Endometrium (tissue), 2 donors: Measurements from ENCODE around the gene HECTD1.
A peak's percentile ranks its signal among the peaks of the same experiment; 100 is the strongest.
"Not testable (repeated sequence)": the region's sequence is repeated elsewhere in the genome, so short reads cannot be mapped to it uniquely, and the experiment has no call there.

Experiments used
- FAIRE-seq: peaks from 2 replicates; lab custom pipeline; 2012; peaks lifted over from hg19 to GRCh38; lab: Jason Lieb, UNC
- donor health status: control.
- donor health status: control.

Gene HECTD1

DNA sequence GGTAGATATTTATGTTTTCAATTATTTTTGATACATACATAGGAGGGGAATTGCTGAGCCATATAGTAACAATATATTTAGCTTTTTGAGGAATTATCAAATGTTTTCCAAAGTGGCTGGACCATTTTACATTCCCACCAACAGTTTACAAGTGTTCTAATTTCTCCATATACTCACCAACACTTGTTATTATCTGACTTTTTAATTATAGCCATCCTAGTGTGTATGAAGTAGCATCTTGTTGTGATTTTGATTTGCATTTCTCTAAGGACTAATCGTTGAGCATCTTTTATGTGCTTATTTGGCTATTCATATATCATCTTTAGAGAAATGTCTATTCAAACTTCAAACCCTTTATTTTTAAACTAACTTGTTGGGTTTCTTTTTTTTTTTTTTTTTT, 17.2 kb upstream of the HECTD1 start:
- FAIRE-seq = no peak

DNA sequence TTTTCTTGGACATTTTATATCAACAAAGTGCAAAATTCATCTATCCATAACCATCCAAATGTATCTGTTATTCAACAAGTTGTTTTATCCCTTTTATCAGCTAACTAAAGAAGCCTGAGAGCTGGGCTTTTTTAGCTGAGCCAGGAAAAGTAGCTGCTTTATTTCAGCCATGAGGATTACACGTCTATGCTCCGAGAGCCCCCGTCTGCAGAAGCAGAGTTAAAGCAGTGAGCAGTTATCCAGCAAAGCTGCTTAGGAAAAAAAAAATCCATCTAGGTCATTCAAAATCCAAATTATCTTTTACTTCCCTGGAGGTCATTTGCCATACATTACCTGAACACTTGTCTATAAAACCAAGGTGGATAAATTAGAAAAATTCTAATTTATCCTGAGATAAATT, 15.7 kb upstream of the HECTD1 start:
- no peak for FAIRE-seq

DNA sequence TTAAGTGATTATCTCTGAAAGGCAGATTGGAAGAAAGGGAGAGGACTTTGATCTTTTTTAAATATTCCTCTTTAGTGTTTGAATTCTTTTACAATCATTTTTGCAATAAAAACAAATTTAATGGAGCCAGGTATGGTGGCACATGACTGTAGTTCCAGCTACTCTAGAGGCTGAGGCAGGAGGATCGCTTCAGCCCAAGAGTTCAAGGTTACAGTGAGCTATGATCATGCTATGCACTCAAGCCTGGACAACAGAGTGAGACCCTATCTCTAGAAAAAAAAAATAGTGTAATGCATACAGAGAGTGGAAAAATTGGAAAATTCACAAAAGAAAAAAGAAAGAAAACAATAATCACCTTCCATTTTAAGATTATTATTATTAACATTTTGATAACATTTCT, 15.2 kb upstream of the HECTD1 start:
- no peak for FAIRE-seq

DNA sequence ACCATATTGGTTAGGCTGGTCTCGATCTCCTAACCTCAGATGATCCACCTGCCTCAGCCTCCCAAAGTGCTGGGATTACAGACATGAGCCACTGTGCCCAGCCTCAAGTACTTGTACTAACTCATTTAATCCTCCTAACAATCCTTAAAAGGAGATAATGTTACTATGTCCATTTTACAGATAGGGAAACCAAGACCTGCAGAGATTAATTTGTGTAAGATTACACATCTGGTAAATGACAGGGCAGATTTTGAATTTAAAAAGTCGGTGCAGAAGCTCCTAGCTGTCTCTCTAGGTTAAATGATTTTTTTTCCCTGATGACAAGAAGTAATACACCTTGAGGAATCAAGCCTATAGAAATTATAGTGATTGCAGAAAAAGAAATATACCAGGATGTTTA, 13.7 kb upstream of the HECTD1 start:
- FAIRE-seq = no peak

DNA sequence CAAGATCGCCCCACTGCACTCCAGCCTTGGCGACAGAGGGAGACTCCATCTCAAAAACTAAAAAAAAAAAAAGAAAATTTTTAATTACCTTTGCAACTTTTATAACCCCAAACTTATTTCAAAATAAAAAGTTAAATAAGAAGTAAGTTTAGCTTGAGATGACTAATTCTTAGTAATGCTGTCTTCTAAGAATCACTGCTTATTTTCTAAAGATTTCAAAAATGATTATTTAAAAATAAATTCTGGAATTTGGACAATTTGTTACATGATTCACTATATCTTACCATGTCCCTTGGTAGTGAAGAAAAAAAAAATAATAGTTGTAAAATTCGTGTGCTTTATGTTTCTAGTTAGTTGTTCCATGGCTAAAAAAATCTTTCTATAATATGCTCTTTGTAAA, 11.6 kb upstream of the HECTD1 start:
- FAIRE-seq = peak; percentile 37

DNA sequence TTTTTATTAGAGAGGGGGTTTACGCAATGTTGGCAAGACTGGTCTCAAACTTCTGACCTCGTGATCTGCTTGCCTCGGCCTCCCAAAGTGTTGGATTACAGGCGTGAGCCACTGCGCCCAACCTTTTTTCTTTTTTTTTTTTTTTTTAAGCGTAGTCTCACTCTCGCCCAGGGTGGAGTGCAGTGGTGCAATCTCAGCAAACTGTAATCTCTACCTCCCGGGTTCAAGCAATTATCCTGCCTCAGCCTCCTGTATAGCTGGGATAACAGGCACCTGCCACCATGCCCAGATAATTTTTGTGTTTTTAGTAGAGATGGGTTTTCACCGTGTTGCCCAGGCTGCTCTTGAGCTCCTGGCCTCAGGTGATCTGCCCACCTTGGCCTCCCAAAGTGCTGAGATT, 8.8 kb upstream of the HECTD1 start:
- FAIRE-seq = no peak

DNA sequence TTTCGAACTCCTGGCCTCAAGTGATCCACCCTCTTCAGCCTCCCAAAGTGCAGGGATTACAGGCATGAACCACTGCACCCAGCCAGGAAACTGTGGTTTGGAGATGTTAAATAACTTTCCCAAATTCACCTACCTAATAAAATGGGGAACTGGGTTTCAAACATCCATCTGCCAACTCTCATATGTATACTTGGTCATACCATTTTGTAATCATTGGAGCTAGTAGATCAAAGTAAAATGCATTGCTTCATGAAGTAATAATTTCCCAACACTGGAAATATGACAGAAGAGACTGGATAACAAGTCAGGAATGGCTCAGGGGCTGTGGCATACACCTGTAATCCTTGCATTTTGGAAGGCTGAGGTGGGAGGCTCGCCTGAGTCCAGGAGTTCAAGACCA, 5.3 kb upstream of the HECTD1 start:
- FAIRE-seq = no peak

DNA sequence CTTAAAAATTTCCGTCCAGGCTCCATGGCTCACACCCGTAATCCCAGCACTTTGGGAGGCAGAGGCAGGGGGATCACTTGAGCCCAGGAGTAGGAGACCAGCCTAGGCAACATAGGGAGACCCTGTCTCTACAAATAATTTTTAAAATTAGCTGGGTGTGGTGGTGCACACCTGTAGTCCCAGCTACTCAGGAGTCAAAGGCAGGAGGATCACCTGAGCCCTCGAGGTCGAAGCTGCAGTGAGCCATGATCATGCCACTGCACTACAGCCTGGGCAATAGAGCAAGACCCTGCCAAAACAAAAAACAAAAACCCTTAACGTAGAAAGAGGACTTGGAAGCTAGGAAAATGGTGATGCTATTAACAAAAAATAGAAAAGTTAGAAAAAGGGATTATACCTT, 2.0 kb upstream of the HECTD1 start:
- FAIRE-seq = no peak

DNA sequence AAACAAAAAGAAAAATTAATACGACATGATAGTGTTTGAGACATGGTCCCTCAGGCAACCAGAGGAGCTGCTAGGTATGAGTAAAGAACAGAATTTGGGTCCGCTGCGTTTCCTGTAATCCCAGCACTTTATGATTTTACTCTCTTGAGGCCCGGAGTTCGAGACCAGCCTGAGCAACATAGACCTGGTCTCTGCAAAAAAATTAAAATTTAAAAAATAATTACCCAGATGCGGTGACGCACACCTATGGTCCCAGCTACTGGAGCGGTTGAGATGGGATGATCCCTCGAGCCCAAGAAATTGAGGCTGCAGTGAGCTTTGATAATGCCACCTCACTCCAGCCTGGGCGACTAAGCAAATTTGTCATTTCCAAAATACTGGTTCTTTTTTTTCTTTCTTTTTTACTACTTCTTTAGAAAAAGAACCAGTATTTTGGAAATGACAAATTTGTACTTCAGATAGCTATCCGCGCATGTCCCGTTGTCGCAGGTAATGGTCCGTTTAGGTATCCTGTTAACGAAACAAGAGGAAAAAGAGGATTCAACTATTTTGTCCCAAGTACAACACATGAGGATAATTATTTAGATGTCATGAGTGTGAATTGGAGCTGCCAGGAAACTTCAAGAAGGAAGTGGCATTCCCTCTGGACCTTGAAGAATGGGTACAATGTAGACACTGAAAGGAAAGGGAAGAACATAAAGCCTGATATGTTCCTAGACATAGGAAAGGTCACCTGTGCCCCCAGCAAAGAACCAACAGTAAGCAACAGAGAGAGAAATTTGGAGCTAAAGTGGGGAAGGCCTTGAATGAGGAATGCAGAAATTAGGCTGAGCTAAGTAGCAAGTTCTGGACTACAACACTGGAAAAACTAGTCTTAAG, 1.2 kb upstream of the HECTD1 start:
- FAIRE-seq = no peak

DNA sequence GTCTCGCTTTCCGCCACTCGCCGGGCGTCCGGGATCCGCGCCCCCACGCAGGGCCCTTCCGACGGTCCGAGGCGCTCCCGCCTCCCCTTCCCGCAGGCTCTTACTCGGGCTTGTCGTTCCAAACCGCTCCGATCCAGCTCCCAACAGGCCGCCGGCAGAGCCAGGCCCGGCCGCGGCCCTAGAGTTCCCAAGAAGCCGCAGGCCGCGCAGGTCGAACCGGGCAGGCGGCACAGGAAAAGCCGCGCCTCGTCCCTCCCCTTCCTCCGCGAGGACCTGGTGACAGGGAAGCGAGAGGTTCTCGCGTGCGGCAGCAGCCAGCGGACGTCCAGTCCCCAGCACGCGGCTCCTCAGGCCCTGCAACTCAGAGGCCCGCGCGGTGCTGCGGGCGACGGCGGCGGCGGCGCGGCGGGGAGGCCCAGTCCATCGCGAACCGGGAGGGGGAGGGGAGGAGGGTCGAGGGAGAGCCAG, 272 bp downstream of the HECTD1 start:
- FAIRE-seq = no peak

DNA sequence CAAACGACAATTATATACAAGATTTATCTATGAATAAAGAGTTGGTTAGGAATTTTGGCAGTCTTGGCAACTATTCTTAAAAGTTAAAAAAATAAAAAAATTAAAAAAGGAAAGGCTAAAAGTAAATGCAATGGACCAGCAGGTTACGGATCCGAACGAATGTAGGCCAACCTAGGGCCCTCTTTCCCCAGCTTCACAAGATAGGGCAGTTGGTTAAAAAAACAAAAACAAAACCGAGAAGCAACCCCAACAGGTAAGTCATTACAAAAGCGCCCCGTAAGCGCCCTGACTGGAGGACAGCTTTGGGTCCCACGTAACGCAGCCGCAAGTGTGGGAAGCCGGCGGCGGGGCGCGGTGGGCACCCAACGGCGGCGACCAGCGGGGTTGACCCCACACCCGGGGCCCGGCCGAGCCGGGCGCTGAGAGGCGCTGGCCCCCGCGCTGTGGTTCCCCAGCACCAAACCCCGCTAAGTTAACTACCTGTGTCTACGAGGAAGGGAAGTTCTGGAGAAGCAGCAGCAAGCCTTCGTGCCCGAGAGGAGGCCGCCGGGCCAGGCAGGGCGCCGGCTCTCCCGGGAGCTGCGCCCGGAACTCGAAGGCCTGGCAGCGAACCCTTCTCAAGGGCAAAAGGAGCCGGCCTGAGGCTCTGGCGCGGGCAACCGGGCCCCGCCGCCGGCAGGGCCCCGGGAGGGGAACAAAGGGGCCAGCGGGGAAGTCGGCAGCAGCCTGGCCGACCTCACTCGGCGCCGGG, 882 bp downstream of the HECTD1 start:
- no peak for FAIRE-seq

DNA sequence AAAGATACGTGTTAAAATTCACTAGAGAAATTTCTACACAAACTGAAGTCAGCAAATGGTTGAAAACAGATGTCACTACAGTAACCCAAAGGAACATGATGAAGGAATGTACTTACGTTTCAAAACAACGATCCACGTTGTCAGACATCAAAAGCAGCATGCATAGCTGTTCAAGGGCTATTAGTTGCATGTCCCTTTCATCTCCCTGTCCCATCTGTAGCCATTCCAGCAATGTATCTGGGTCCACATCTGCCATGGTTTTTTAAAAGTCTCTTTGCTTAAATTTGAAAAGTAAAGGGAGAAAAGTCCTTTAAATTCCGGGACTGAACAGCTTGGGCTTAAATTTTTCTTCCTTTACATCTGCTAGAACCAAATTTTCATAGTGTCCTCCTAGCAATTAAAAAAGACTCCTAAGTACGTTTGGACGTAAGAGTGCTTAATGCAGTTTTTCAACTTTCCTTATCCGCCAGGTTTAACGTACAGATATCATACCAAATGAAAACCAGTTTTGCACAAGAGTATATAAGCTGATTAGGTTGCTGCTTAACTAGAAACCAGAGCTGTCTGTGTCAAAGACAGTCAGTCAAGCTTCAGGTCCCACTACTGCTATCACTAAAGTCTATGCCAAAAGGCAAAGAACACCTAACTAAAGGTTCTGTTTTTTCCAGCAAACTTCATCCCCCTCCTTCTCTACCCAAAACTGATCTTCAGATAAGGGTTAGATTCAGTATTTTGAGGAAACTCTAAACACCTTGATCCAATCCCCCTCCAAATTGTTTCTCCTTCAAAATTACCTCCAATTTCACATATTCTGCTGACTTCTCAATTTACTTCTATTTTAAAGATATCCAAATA, 1.7 kb downstream of the HECTD1 start:
- no peak for FAIRE-seq

DNA sequence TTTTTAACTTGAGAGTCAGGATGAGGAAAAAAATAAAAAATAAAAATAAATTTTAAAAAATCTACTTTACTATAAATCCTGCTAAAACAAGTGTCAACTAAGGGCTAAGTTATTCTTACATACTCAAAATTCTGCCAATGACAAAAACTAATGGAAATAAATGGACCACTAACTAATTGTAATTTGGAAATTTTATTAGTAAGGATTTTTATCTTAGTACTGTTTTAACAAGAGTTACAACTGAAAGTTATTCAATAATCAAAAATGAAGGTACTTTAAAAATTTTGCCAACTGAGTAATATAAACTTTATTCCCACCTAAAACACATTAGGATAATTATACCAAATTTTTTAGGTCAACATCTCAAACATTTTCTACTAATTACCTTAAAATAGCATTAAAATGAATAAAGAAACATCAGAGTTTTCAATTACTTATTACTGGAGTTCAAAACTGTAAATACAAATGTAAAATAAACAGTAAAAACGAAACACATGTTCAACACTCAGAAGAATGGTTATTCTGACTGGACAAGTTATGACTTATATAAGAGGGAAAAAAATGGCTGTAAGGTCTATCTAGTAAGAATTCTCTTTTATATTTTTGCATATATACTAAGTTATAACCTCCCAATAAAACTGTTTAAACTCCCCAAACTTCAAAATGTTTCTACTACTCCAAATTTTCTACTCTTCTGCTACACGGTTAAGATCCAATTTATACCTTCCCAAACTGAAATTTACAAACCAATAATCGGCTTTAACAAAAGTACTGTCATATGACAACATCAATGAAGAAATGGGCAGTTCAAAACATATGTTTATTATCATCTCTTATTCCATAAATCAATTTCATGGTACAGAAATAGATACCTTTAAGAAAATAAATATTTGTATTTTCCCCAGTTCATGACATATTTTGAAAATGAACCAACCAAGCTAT, 2.7 kb downstream of the HECTD1 start:
- no peak for FAIRE-seq

DNA sequence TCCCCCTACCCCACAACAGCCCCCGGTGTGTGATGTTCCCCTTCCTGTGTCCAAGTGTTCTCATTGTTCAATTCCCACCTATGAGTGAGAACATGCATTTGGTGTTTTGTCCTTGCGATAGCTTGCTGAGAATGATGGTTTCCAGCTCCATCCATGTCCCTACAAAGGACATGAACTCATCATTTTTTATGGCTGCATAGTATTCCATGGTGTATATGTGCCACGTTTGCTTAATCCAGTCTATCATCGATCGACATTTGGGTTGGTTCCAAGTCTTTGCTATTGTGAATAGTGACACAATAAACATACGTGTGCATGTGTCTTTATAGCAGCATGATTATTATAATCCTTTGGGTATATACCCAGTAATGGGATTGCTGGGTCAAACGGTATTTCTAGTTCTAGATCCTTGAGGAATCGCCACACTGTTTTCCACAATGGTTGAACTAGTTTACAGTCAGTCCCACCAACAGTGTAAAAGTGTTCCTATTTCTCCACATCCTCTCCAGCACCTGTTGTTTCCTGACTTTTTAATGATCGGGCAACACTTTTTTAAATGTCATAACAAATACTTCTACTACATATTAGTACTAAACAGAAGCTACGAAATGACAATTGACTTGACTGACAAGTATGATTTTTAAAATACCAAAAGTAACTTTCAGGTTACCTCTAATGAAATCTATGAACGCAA, 3.5 kb downstream of the HECTD1 start:
- not testable (repeated sequence) for FAIRE-seq

DNA sequence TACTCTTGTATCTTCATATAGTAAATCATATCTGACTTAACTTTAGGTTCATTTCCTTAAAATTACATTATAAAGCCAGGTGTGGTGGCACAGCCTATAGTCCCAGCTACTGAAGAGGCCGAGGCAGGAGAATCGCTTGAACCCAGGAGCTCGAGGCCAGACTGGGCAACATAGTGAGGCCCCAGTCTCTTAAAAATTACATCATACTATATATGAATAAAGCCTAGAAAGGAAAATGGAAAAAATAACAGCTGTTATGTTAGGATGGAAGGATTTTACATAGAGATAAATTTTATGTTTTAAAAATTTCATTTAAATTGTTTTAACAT, 4.2 kb downstream of the HECTD1 start:
- no peak for FAIRE-seq

DNA sequence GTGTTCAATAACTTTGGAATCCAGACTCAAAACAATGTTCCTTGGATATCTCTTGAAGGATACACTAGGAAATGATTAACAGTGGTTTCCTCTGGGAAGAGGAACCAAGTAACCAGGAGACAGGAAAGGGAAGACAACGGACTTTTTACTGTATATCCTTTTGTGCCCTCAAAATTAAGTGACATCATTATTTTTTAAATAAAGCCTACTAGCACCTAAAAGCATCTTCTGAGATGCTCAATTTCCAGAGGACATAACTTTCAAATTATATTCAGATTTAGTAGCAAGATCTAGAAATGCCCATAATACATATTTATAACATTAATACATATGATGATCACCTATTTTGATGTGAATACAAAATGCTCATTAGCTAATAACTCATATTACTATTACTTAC, 6.5 kb downstream of the HECTD1 start:
- FAIRE-seq = no peak

DNA sequence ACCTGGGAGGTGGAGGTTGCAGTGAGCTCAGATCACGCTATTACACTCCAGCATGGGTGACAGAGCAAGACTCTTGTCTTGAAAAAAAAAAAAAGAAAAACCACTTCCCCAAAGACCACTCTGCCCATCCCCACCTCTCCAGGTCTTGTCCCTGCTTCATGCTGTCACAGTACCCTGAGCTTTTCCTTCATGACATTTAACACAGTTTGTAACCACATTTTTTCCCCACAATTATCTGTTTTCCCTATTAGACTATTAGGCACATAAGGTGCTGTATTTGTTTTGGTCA, 6.9 kb downstream of the HECTD1 start:
- no peak for FAIRE-seq

DNA sequence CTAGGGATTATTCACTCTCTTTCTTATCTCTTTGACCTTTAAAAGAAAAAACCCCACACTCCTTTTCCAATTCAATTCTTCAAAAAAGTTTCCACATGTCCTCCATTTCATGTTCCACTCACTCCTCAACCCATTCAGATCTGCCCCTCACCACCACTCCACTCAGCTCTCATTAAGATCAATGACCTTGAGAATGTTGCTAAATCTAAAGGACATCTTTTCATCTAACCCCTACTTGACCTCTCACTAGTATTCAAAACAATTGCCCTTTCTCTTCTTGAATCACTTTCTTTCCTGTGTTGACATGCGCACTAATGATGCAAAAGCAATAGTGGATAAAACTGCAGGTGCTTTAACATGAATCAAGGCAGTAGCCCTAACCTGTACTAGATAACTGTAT, 9.9 kb downstream of the HECTD1 start:
- no peak for FAIRE-seq

DNA sequence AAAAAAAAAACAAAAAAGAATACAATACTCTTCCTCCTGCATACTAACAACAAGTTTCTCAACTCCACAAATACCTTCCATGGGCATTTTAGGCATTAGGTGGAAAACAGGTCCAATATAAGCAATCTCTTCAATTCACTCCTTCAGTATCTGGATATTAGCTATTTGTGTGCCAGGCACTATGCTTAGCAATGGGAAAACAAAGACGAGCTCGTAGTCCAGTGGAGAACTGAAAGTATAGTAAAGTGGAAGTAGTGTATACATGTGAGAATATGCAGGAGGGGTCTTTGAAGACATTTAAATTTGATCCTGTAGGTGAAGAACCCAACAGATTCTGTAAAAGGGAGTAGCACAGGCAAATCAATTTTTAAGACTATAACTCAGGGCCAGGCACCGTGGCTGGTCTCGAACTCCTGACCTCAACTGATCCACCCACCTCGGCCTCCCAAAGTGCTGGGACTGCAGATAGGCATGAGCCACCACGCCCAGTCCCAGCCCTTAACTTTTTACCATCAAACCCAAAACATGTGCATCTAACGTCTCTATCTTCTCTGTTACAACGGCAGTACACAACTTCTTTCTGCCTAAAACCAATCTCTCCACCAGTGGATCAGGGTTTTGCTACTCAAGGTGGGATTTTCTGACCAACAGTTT, 10.6 kb downstream of the HECTD1 start:
- no peak for FAIRE-seq

DNA sequence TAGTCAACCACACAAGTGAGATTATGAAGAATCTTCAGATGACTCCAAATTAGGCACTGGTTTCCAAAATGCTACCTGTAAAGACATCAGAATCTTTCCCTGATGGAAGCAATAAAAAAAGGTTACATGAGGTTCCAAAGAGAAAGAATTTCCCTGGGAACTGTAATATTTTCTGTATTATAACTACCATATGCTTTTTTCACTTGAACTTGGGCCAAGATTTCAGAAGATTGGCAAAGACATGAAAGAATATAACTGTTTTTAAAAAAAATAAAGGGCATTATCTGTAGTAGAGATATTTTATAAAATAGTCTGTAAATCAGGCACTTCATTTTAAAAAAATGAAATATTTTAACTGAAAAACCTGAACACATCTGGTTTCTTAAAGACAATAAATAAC, 12.9 kb downstream of the HECTD1 start:
- no peak for FAIRE-seq

DNA sequence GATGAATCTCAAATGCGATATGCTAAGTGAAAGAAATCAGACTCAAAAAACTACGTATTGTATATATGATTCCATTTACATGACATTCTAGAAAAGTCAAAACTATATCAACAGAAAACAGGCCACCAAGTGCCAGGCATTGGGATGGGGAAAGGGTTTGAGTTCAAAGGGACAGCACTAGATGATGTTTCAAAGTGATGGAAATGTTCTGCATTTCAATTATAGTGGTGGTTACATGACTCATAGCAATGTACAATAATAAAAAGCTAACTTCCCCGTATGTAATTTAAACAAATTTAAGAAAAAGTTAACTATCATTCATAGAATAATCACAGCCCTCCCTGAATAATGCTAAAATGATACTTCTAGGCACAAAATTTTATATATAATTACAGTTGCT, 13.5 kb downstream of the HECTD1 start:
- no peak for FAIRE-seq
